ENCODE results near the gene SKA2.
"Not testable (repeated sequence)": the region's sequence is repeated elsewhere in the genome, so short reads cannot be mapped to it uniquely, and the experiment has no call there.

Gene SKA2

GRCh38 chr17:59152925-59153324 lies 2.1 kb downstream of the SKA2 start:
- no peak for DNase-seq (ENCODE audit: extremely low read depth in 1 of 2, low read depth in 1 of 2)

DNA sequence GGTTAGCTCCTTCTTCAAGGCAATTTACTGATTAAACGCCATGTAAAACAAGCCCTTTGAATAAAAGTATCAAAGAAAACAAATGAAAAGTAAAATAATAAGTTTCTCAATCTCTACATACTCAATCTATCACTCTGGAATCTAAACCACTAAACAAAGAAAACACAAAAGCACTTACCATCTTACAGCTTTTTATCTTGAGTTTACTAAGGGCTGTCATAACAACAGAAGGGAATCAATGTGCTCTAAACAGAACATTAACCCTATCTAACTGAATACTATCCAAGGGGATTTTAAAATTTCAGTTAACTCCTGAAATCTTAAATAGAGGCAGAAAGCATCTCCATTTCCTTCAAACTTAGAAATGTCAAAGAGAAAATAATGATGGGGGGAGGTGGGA lies 3.4 kb downstream of the SKA2 start:
- no peak for DNase-seq (ENCODE audit: extremely low read depth in 1 of 2, low read depth in 1 of 2)

- no peak for DNase-seq (ENCODE audit: extremely low read depth in 1 of 2, low read depth in 1 of 2)
These were observed 4.0 kb downstream of the SKA2 start for GRCh38 chr17:59151006-59151405.

DNA sequence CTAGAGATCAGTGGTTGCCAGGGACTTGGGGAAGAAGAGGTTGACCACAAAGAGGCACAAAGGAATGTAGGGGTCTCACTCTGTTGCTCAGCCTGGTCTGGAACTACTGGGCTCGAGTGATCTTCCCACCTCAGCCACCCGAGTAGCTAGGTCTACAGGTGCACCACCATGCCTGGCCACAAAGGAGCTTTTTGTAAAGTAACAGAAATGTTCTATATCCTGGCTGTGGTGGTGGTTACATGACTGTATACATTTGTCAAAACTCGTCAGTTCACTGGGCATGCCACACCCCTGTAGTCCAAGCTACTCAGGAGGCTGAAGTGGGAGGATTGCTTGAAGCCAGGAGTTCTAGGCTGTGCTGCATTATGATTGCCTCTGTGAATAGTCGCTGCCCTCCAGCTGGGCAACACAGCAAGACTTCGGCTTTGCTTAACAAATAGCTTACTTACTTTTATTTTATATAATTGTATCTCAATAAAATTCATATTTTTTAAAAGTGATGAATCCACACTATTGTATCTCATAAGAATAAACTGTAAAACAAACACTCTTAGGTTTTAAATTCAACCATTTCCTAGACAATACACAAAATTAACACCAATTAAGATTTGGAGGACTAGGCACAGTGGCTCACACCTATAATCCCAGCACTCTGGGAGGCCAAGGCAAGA lies 5.0 kb downstream of the SKA2 start:
- DNase-seq (ENCODE audit: extremely low read depth in 1 of 2, low read depth in 1 of 2) = no peak

GRCh38 chr17:59149051-59149450 lies 5.9 kb downstream of the SKA2 start:
- DNase-seq (ENCODE audit: extremely low read depth in 1 of 2, low read depth in 1 of 2) = no peak

DNA sequence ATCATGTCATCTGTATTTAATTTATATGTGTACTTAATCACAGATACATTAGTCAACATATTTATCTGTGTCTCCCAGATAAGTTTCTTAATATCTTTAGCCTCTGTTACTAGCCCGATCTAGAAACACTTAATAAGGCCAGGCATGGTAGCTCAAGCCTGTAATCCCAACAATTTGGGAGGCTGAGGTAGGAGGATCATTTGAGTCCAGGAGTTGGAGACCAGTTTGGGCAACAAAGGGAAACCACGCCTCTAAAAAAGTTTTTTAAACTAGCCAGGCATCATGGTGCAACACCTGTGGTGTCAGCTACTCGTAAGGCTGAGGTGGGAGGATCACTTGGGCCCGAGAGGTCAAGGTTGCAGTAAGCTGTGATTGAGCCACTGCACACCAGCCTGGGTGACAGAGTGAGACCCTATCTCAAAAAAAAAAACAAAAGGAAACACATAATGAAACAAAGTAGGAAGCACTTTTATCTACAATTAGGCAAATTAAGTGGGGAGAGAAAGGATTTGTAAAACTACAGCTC lies 9.4 kb downstream of the SKA2 start:
- DNase-seq (ENCODE audit: extremely low read depth in 1 of 2, low read depth in 1 of 2) = no peak

DNA sequence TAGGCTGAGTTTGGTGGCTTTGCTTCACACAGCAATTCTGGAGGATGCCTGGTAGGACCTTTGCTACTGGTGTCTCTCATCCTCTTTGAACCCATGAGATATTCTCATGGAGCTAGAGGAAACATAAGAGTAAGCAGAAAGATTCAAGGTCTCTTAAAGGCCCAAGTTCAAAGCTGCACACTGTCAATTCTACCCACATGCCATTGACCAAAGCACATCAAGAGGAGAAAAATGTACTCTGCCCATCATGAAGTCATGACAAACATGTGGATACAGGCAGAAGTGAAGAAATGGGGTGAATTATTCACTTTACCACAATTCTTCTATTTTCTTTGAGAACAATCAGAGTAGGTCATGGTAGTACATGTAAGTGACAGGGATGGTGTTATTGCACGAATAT lies 13.1 kb downstream of the SKA2 start:
- no peak for DNase-seq (ENCODE audit: extremely low read depth in 1 of 2, low read depth in 1 of 2)

GRCh38 chr17:59139939-59140338 lies 15.0 kb downstream of the SKA2 start:
- DNase-seq (ENCODE audit: extremely low read depth in 1 of 2, low read depth in 1 of 2) = no peak

- DNase-seq (ENCODE audit: extremely low read depth in 1 of 2, low read depth in 1 of 2) = not testable (repeated sequence)
These were observed 16.6 kb downstream of the SKA2 start for GRCh38 chr17:59138339-59138738.

DNA sequence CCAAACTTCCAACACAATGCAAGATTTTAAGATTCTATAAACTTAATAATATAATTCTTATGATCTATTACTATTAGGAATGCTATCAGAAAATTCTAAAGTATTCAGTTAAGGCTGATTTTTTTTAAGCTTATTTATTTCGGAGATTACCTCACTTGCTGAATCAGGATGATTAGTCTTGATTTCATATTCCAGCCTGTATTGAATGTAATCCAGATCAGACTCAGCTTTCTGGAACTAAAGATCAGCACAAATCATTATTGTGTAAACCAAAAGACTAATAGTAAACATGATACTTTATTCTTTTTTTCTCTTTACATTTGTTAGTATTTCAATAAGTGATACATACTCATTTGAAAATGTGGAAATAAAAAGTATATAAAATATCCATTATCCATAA lies 23.9 kb downstream of the SKA2 start:
- DNase-seq (ENCODE audit: extremely low read depth in 1 of 2, low read depth in 1 of 2) = no peak

GRCh38 chr17:59129814-59130213 lies 25.2 kb downstream of the SKA2 start:
- DNase-seq (ENCODE audit: extremely low read depth in 1 of 2, low read depth in 1 of 2) = no peak

DNA sequence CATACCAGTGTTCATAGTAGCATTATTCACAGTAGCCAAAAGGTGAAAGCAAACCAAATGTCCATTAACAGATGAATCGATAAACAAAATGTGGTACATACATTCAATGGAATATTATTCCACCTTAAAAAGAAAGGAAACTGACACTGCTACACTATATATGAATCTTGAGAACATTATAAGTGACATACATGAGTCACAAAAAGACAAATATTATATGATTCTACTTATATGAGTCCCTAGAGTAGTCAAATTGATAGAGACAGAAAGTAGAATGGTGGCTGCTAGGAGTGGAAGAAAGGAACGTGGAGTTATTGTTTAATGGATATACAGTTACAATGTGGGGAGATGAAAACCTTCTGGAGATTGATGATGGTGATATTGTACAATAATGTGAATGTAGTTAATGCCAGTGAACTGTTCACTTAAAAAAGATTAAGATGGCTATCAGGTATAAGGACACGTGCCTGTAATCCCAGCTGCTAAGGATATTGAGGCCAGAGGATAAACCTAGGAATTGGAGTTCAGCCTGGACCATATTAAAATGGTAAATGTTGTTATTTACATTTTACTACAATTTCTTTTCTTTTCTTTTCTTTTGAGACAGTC lies 28.1 kb downstream of the SKA2 start:
- no peak for DNase-seq (ENCODE audit: extremely low read depth in 1 of 2, low read depth in 1 of 2)

- DNase-seq (ENCODE audit: extremely low read depth in 1 of 2, low read depth in 1 of 2) = no peak
These were observed 30.3 kb downstream of the SKA2 start for GRCh38 chr17:59124665-59125064.

- DNase-seq (ENCODE audit: extremely low read depth in 1 of 2, low read depth in 1 of 2) = no peak
These were observed 33.0 kb downstream of the SKA2 start for GRCh38 chr17:59121901-59122480.

DNA sequence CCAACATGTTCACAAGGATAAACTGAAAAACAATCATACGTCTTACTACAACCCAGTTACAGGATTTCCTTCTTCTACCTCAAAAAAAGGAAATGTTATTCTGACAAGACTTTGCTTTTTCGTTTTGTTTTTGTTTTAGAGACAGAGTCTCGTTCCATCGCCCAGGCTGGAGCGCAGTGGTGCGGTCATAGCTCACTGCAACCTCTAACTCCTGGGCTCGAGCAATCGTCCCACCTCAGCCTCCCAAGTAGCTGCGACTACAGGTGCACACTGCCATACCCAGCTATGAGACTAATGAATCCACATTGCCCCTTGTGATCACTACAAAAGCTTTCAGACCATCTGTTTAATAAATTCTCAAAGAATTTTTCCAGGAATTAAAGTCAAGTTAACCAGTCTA lies 39.5 kb downstream of the SKA2 start:
- no peak for DNase-seq (ENCODE audit: extremely low read depth in 1 of 2, low read depth in 1 of 2)

DNA sequence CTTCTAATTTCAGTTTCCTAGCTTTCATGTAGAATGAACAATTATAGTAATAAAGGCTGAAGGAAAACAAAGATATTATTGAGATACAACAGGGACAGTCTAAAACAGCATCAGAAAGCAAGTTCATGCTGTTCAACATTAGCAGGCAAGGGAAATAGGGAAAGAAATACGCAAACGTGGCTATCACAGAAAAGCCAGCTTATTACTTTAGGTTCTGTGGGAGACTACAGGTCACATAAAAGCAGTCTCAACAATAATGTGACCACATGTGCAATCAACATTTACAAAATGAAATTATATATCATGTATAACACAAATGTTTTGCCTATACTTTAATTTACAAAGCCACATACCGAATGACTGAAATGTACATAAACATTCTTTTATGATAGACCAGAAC lies 43.4 kb downstream of the SKA2 start:
- no peak for DNase-seq (ENCODE audit: extremely low read depth in 1 of 2, low read depth in 1 of 2)

- DNase-seq (ENCODE audit: extremely low read depth in 1 of 2, low read depth in 1 of 2) = no peak
These were observed 44.0 kb downstream of the SKA2 start for GRCh38 chr17:59110973-59111372.

GRCh38 chr17:59108400-59109102 lies 46.4 kb downstream of the SKA2 start:
- DNase-seq (ENCODE audit: extremely low read depth in 1 of 2, low read depth in 1 of 2) = no peak

- no peak for DNase-seq (ENCODE audit: extremely low read depth in 1 of 2, low read depth in 1 of 2)
These were observed 47.7 kb downstream of the SKA2 start for GRCh38 chr17:59107306-59107670.

DNA sequence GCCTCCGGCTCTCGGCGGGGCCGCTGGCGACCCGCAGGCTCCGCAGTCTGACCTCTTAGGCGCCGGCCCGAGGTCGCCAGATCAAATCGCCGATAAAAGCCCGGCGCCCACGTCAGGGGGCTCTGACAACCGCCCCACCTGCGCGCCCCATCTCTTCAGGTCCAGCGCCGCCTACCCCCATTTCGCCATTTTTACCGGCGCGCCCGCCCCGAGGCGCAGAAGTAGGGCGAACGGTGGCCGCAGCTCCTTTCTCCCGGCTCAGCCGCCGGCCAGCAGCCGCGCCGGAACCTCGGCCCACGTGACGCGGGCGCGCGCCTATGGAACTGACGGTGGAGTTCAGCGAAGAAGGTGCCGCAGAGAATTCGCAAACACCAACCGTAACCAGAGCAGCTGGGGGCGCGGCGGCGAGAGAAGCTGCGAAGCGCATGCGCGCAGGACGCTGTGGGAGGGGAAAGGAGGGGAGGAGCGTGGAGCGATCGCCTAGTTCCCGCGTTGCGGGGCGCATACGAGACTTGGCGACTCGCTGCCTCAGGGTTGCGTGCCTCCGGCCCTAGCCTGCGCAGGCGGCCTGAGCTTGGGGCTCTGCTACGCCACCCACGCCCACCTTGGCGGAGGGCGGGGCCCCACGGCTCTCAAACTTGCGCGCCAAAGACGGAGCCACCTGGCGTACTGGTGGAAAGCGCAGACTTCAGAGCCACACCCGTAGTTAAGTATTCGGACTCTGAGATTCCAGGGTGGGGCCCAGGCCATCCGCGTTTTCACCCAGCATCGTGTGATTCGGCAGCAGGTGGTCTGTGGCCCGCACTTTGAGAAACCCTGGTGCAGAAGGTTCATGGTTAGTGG lies 48.3 kb downstream of the SKA2 start, which contains the start of gene TRIM37:
TRIM37 (minus strand) TSS at position 418 of the 843 bp plus-strand sequence. CDS start 419 bp downstream, outside the sequence.
- peak; percentile 90 to 98 for DNase-seq (ENCODE audit: extremely low read depth in 1 of 2, low read depth in 1 of 2)
